Body of pancreas (tissue), 4 donors: ENCODE results near the gene RDH8. TPM values are rescaled to one million over a fixed set of nuclear protein-coding genes. Genes with fewer than 3 reads are reported as not detected.

Experiments
- ATAC-seq: fragments of 150-250 bp; one replicate; pipeline ENCODE4 v1.9.1; 2016
- DNase-seq, 4 donors: peaks; one replicate each; pipeline ENCODE4 v3.0.0-alpha.2; 2019
- H3K27ac ChIP-seq, 4 donors: fragments of 200-600 bp; sonication (generic); 1 replicate in 3 of 4; 2 replicates in 1 of 4; pipeline versions ENCODE4 v1.5.1 to v1.6.1; 2016 to 2019; ENCODE audit warnings: mild to moderate bottlenecking in 1 of 4, mixed read lengths in 1 of 4, moderate library complexity in 1 of 4
- H3K27me3 ChIP-seq, 2 donors: fragments of 200-600 bp; sonication (generic); one replicate each; pipeline ENCODE4 v1.6.0; 2016; ENCODE audit warnings: mild to moderate bottlenecking in 1 of 2
- H3K36me3 ChIP-seq, 2 donors: fragments of 200-600 bp; sonication (generic); replicated peaks in 1 of 2; 2 replicates each; pipeline ENCODE4 v1.5.1; 2016; ENCODE audit warnings: low read depth in 2 of 2; ENCODE audit not compliant: insufficient read depth in 1 of 2
- H3K4me1 ChIP-seq: fragments of 200-600 bp; sonication (generic); one replicate; pipeline ENCODE4 v1.6.0; 2016
- H3K4me3 ChIP-seq, 2 donors: fragments of 200-600 bp; sonication (generic); 1 replicate in 1 of 2; 2 replicates in 1 of 2; pipeline ENCODE4 v1.5.1; 2016 to 2019
- H3K9me3 ChIP-seq, 3 donors: fragments of 200-600 bp; sonication (generic); 1 replicate in 2 of 3; 2 replicates in 1 of 3; pipeline ENCODE4 v1.5.1; 2016
- POLR2A ChIP-seq, 3 donors: fragments of 450-650 bp; IDR thresholded peaks; one replicate each; pipeline ENCODE4 v1.6.1; 2016; ENCODE audit warnings: antibody characterized with exemption in 3 of 3, mild to moderate bottlenecking in 2 of 3
- WGBS, 2 donors: methylation state at CpG; one replicate each; pipeline ENCODE4 v1.1.5; 2017; 5-methylcytosine and 5-hydroxymethylcytosine counted together
- intact Hi-C: fragments of 100-400 bp; cut with DNase I; formaldehyde crosslinking; loops from one replicate; pipeline ENCODE4 v1.15.1; 2023
- total RNA-seq, 2 donors: library from RNA; depleted of rRNA; stranded (reverse); fragments of >200 nt; gene quantifications; one replicate each; pipeline ENCODE4 v1.1.0, GENCODE V29; 2016
- TF ChIP-seq, protein P1 (sequence below), 7 experiments: fragments of 450-650 bp in 4 of 7; fragments of 200-600 bp in 3 of 7; sonication (generic) in 3 of 7; IDR thresholded peaks; one replicate each; pipeline ENCODE4 v1.5.1; 2016 to 2019; ENCODE audit warnings: antibody characterized with exemption in 7 of 7

RDH8 gene
- total RNA-seq, 2 donors from 2014 or later: not detected

DNA sequence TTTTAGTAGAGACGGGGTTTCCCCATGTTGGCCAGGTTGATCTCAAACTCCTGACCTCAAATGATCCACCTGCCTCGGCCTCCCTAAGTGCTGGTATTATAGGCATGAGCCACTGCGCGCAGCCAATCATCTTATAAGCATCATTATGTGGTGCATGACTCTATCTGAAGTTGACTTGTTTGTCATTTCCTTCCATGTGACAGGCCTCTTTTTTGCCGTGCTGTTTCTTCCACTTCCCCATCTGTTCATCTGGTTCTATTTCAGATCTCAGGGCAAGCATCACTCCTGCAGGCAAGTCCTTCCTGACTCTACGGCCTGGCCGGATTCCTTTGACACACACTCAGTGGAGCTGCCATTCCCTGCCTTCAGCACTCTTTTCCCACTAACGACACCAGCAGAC is 18.2 kb upstream of the RDH8 start:
- no peak overlapping the region for H3K4me3 ChIP-seq
- no peaks in the 10 kb centered on the region for H3K9me3 ChIP-seq
- intact Hi-C loops: no loop called here
- whole genome bisulfite sequencing, 2 donors: 65% methylated on average over 8 of the region's 8 CpGs
- no peaks in the 10 kb centered on the region for H3K27me3 ChIP-seq
- ATAC-seq (no peak), DNase-seq (no peak)
- TF ChIP-seq, protein P1, sequence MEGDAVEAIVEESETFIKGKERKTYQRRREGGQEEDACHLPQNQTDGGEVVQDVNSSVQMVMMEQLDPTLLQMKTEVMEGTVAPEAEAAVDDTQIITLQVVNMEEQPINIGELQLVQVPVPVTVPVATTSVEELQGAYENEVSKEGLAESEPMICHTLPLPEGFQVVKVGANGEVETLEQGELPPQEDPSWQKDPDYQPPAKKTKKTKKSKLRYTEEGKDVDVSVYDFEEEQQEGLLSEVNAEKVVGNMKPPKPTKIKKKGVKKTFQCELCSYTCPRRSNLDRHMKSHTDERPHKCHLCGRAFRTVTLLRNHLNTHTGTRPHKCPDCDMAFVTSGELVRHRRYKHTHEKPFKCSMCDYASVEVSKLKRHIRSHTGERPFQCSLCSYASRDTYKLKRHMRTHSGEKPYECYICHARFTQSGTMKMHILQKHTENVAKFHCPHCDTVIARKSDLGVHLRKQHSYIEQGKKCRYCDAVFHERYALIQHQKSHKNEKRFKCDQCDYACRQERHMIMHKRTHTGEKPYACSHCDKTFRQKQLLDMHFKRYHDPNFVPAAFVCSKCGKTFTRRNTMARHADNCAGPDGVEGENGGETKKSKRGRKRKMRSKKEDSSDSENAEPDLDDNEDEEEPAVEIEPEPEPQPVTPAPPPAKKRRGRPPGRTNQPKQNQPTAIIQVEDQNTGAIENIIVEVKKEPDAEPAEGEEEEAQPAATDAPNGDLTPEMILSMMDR (IDR thresholded peaks at IDR 0.05): no peak
- TF ChIP-seq POLR2A (IDR thresholded peaks at IDR 0.05): no peak
- no peaks in the 10 kb centered on the region for H3K36me3 ChIP-seq
- H3K27ac ChIP-seq: no peak overlapping the region
- no peaks in the 10 kb centered on the region for H3K4me1 ChIP-seq

DNA sequence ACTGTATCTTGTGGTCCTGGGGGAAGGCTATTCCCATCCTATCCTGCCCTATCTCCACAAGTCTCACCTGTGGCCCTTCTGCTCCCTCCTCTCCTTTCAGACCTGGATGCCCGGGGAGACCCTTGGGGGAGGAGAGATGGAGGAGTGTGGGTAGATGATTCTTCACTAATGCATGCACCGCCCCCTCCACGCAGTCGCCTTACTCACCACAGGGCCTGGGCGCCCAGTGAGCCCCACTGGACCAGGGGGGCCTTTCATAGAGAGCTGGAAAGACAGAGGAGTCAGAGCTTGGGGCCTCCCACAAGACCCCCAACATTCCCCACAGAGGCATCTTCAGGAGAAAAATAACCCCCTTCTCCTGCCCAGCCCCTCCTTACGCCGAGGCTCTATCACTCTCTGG is 17.3 kb upstream of the RDH8 start:
- Histone ChIP-seq H3K27ac (no peak overlapping the region), H3K36me3 (no peaks in the 10 kb centered on the region), H3K4me3 (no peak overlapping the region), H3K27me3 (no peaks in the 10 kb centered on the region), H3K9me3 (no peaks in the 10 kb centered on the region), H3K4me1 (no peaks in the 10 kb centered on the region)
- intact Hi-C loops: no loop called here
- DNase-seq (no peak), ATAC-seq (no peak)
- WGBS, 2 donors: 47 to 57% methylated on average over 3 to 7 of the region's 7 CpGs
- TF ChIP-seq POLR2A (IDR thresholded peaks at IDR 0.05): no peak
- TF ChIP-seq, protein P1 (IDR thresholded peaks at IDR 0.05): no peak

DNA sequence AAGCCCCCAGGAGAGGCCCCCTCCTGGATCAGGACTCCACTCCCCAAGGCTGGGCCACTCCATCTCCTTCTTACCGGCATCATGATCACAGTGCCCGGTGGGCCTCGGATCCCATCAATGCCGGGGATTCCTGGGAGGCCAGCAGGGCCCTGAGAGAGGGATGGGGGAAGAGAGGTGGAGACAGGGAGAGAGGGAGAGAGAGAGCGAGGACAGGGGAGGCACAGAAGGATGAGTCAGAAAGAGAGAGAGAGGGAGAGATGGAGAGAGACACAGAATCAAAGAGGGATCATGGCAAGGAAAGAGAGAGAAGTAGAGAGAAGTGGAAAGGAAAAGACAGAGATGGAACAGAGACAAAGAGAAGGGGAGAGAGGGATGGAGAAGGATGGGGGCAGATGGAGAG is 16.7 kb upstream of the RDH8 start:
- Histone ChIP-seq H3K36me3 (no peaks in the 10 kb centered on the region), H3K9me3 (no peaks in the 10 kb centered on the region), H3K27ac (no peak overlapping the region), H3K4me1 (no peaks in the 10 kb centered on the region), H3K4me3 (no peak overlapping the region), H3K27me3 (no peaks in the 10 kb centered on the region)
- TF ChIP-seq, protein P1 (IDR thresholded peaks at IDR 0.05): no peak
- no peak for TF ChIP-seq POLR2A (IDR thresholded peaks at IDR 0.05)
- ATAC-seq (no peak), DNase-seq (no peak)
- intact Hi-C loops: no loop called here
- 35 to 51% methylated on average over 4 to 5 of the region's 5 CpGs for WGBS, 2 donors

DNA sequence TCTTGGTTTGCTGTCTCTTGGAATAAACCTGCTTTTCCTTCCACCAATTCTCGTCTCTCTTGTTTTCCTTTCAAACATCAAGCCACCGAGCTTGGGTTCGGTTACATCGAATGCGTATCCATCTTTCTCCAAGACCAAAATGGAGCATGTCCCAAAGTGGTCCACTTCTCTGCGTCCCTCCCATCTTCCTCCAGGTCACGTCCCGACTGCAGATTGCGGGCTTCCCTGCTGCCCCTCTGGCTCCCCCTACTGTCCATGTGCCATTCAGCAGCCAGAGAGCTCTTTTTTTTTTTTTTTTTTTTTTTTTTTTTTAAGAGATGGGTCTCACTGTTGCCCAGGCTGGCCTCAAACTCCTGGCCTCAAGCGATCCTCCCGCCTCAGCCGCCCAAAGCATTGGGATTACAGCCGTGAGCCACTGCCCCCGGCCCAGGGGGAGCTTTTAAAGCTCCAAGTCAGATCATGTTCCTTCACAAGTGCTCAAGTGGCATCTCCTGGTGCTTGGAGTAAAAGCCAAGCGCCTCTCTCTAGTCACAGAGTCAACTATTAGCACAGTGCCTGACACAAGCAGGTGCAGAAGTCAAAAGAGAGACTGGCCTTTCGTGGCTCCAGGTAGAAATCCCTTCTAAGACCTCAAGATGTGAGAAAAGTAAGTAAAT is 13.0 kb upstream of the RDH8 start:
- no peak overlapping the region for H3K27ac ChIP-seq
- peak; percentile 71 to 79 (median 74) for DNase-seq
- no peaks in the 10 kb centered on the region for H3K27me3 ChIP-seq
- ATAC-seq: peak; percentile 63
- H3K4me3 ChIP-seq: no peak overlapping the region
- TF ChIP-seq POLR2A (IDR thresholded peaks at IDR 0.05): no peak
- TF ChIP-seq, protein P1 (IDR thresholded peaks at IDR 0.05): peak; percentile 28 to 72 (median 55)
- H3K4me1 ChIP-seq: no peaks in the 10 kb centered on the region
- no peaks in the 10 kb centered on the region for H3K36me3 ChIP-seq
- no peaks in the 10 kb centered on the region for H3K9me3 ChIP-seq
- intact Hi-C loops: no loop called here
- WGBS, 2 donors: 14 to 17% methylated on average over 16 of the region's 16 CpGs

DNA sequence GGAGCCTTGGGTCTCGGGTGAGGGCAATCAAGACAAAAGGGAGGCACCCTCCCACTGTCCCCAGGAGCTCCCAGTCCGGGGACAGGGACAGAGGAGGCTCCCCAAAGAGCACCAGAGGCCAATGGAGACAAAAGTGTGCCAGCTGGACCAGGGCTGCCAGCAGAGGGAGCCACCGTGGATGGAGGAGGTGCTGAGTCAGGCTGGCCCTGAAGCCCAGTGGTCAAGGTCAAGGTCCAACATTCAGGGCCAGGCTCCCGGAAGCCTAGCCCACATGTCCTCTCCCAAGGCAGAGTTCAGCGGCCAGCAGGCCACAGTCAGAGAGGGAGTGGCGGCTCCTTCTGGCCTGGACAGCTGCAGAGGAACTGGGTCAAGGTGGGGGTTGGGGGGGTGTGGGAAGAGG is 11.4 kb upstream of the RDH8 start:
- intact Hi-C loops: no loop called here
- Histone ChIP-seq H3K4me1 (no peaks in the 10 kb centered on the region), H3K27me3 (no peaks in the 10 kb centered on the region), H3K9me3 (no peaks in the 10 kb centered on the region), H3K4me3 (no peak overlapping the region), H3K27ac (no peak overlapping the region), H3K36me3 (no peaks in the 10 kb centered on the region)
- peak; percentile 55 for ATAC-seq
- no peak for TF ChIP-seq POLR2A (IDR thresholded peaks at IDR 0.05)
- TF ChIP-seq, protein P1 (IDR thresholded peaks at IDR 0.05): peak in 3 of 7 experiments; percentile 26 to 33 (median 26)
- 39 to 60% methylated on average over 1 to 6 of the region's 6 CpGs for WGBS, 2 donors
- DNase-seq: peak; percentile 39 to 47 (median 42)
